Measurements from ENCODE around the gene MPG. TPM values are rescaled to one million over a fixed set of nuclear protein-coding genes. Genes with fewer than 3 reads are reported as not detected.

MPG gene
- total RNA-seq, 1 experiment from 2014 or later, result 62.8 TPM

GRCh38 chr16:104355-104754, 26.3 kb downstream of the MPG start:
- intact Hi-C loops (cut with micrococcal nuclease), result no loop called here
- ChIA-PET CTCF (interaction anchor here (0.6 to 6.2 kb wide), 8 partner anchors 8 to 258 kb away, joined by 3 to 65 read pairs (median 10); no protein-coding TSS in a partner anchor), POLR2A (no interaction called here)
- H3K9me3 Mint-ChIP-seq (ENCODE audit: unreplicated experiment), result no peaks in the 10 kb centered on the region
- no peak overlapping the region for H3K27ac Mint-ChIP-seq (ENCODE audit: low read depth, unreplicated experiment)
- no peak for DNase-seq (ENCODE audit: unreplicated experiment)
- no peaks in the 10 kb centered on the region for H3K4me1 Mint-ChIP-seq (ENCODE audit: insufficient read depth, unreplicated experiment)
- H3K27me3 Mint-ChIP-seq (ENCODE audit: insufficient read depth, unreplicated experiment), result no peaks in the 10 kb centered on the region
- H3K36me3 Mint-ChIP-seq (ENCODE audit: insufficient read depth, unreplicated experiment), result peaks cover 69% of the 10 kb centered on the region
- TF ChIP-seq CTCF (IDR thresholded peaks at IDR 0.05; ENCODE audit: unreplicated experiment), result no peak
- H3K4me3 Mint-ChIP-seq (ENCODE audit: unreplicated experiment), result no peak overlapping the region
- no TSS peak for BruUV-seq (replicated peaks)

GRCh38 chr16:104928-105327, 26.9 kb downstream of the MPG start:
- Mint-ChIP-seq H3K27me3 (ENCODE audit: insufficient read depth, unreplicated experiment) (no peaks in the 10 kb centered on the region), H3K9me3 (ENCODE audit: unreplicated experiment) (no peaks in the 10 kb centered on the region), H3K4me1 (ENCODE audit: insufficient read depth, unreplicated experiment) (no peaks in the 10 kb centered on the region), H3K4me3 (ENCODE audit: unreplicated experiment) (no peak overlapping the region), H3K36me3 (ENCODE audit: insufficient read depth, unreplicated experiment) (peaks cover 69% of the 10 kb centered on the region), H3K27ac (ENCODE audit: low read depth, unreplicated experiment) (no peak overlapping the region)
- POLR2A ChIA-PET, result no interaction called here
- intact Hi-C loops (cut with micrococcal nuclease), result no loop called here
- no TSS peak for BruUV-seq (replicated peaks)
- TF ChIP-seq CTCF (IDR thresholded peaks at IDR 0.05; ENCODE audit: unreplicated experiment), result no peak
- CTCF ChIA-PET, result interaction anchor here (0.6 to 6.2 kb wide), 10 partner anchors 9 to 257 kb away, joined by 3 to 65 read pairs (median 10); partner anchors contain the start of gene HBQ1
- DNase-seq (ENCODE audit: unreplicated experiment), result no peak

- DNase-seq (ENCODE audit: unreplicated experiment), result no peak
- H3K9me3 Mint-ChIP-seq (ENCODE audit: unreplicated experiment), result no peaks in the 10 kb centered on the region
- TF ChIP-seq CTCF (IDR thresholded peaks at IDR 0.05; ENCODE audit: unreplicated experiment), result no peak
- no peak overlapping the region for H3K27ac Mint-ChIP-seq (ENCODE audit: low read depth, unreplicated experiment)
- intact Hi-C loops (cut with micrococcal nuclease), result no loop called here
- no peaks in the 10 kb centered on the region for H3K4me1 Mint-ChIP-seq (ENCODE audit: insufficient read depth, unreplicated experiment)
- H3K4me3 Mint-ChIP-seq (ENCODE audit: unreplicated experiment), result no peak overlapping the region
- BruUV-seq (replicated peaks), result no TSS peak
- H3K36me3 Mint-ChIP-seq (ENCODE audit: insufficient read depth, unreplicated experiment), result peaks cover 72% of the 10 kb centered on the region
- no peaks in the 10 kb centered on the region for H3K27me3 Mint-ChIP-seq (ENCODE audit: insufficient read depth, unreplicated experiment)
- POLR2A ChIA-PET, result interaction anchor here (1.2 kb wide), 1 partner anchor 78 kb away, joined by 3 read pairs; no protein-coding TSS in a partner anchor
- CTCF ChIA-PET, result interaction anchor here (0.6 to 6.2 kb wide), 10 partner anchors 9 to 257 kb away, joined by 3 to 65 read pairs (median 10); partner anchors contain the start of gene HBQ1
Measured at GRCh38 chr16:105521-105920, 27.5 kb downstream of the MPG start.

GRCh38 chr16:106623-107324, 28.7 kb downstream of the MPG start:
- peak; percentile 78 for TF ChIP-seq CTCF (IDR thresholded peaks at IDR 0.05; ENCODE audit: unreplicated experiment)
- Mint-ChIP-seq H3K36me3 (ENCODE audit: insufficient read depth, unreplicated experiment) (peaks cover 75% of the 10 kb centered on the region), H3K9me3 (ENCODE audit: unreplicated experiment) (no peaks in the 10 kb centered on the region), H3K4me1 (ENCODE audit: insufficient read depth, unreplicated experiment) (no peaks in the 10 kb centered on the region), H3K27me3 (ENCODE audit: insufficient read depth, unreplicated experiment) (no peaks in the 10 kb centered on the region), H3K27ac (ENCODE audit: low read depth, unreplicated experiment) (peak overlapping the region; percentile 36), H3K4me3 (ENCODE audit: unreplicated experiment) (no peak overlapping the region)
- BruUV-seq (replicated peaks), result no TSS peak
- ChIA-PET POLR2A (interaction anchor here (0.8 to 1.5 kb wide), 7 partner anchors 11 to 255 kb away, joined by 3 to 6 read pairs (median 3); partner anchors contain the start of gene RHBDF1), CTCF (interaction anchor here (0.6 to 6.2 kb wide), 32 partner anchors 11 to 1017 kb away, joined by 3 to 65 read pairs (median 4); partner anchors contain the start of gene HBQ1)
- DNase-seq (ENCODE audit: unreplicated experiment), result peak; percentile 73
- intact Hi-C loops (cut with micrococcal nuclease), result loop anchor here (1.0 kb wide), 2 partner anchors 75 to 256 kb away; no protein-coding TSS in a partner anchor

Measured in MCF 10A (cell line).